Endothelial cell of umbilical vein (primary cell): ENCODE measurements around the gene SPG21. TPM values are rescaled to one million over a fixed set of nuclear protein-coding genes. Genes with fewer than 3 reads are reported as not detected.

Experiments used
- BruUV-seq: library from RNA; stranded (reverse); fragments of 400-500 nt; replicated peaks from 2 replicates; lab custom pipeline; 2021; lab: Mats Ljungman, UMichigan
- CTCF ChIA-PET: fragments of 300-600, 350-600 bp; sonication (Branson Sonifier 250); formaldehyde crosslinking; loops from one replicate; lab custom pipeline; 2021; ENCODE audit warnings: antibody characterized with exemption, inconsistent platforms; lab: Charles Lee
- POLR2A ChIA-PET: fragments of 300-600, 350-600 bp; sonication (Branson Sonifier 250); formaldehyde crosslinking; loops from one replicate; lab custom pipeline; 2021; ENCODE audit warnings: antibody characterized with exemption, inconsistent platforms; lab: Charles Lee
- DNase-seq: peaks from one replicate; pipeline ENCODE4 v3.0.0-alpha.2; 2011; ENCODE audit warnings: low read depth, low spot score
- FAIRE-seq: peaks from 2 replicates; lab custom pipeline; 2011; peaks lifted over from hg19 to GRCh38; lab: Jason Lieb, UNC
- H2AFZ ChIP-seq: 2 replicates; pipeline ENCODE4 v1.6.0; 2012; ENCODE audit warnings: low read depth, low read length, control low read depth, inconsistent platforms
- H3K27ac ChIP-seq: 2 replicates; pipeline ENCODE4 v1.5.1; 2011; ENCODE audit warnings: low read depth, mild to moderate bottlenecking, control low read depth, low read length, moderate library complexity; ENCODE audit not compliant: insufficient read depth
- H3K27me3 ChIP-seq, 2 experiments: 2 replicates each; pipeline versions ENCODE4 v1.6.0 to v1.6.1; 2011; ENCODE audit warnings: low read length in 2 of 2, mixed read lengths in 1 of 2; ENCODE audit not compliant: control insufficient read depth in 2 of 2, insufficient read depth in 2 of 2
- H3K36me3 ChIP-seq, 2 experiments: 2 replicates in 1 of 2; 3 replicates in 1 of 2; pipeline ENCODE4 v1.5.1; 2011; ENCODE audit warnings: low read length in 2 of 2, mild to moderate bottlenecking in 1 of 2, moderate library complexity in 1 of 2; ENCODE audit not compliant: control insufficient read depth in 2 of 2, insufficient read depth in 2 of 2; ENCODE audit errors: extremely low read depth in 1 of 2
- H3K4me1 ChIP-seq: 3 replicates; pipeline ENCODE4 v1.5.1; 2011; ENCODE audit warnings: mild to moderate bottlenecking, low read length; ENCODE audit not compliant: control insufficient read depth, insufficient read depth; ENCODE audit errors: extremely low read depth
- H3K4me2 ChIP-seq: 2 replicates; pipeline ENCODE4 v1.6.1; 2011; ENCODE audit warnings: low read length, control low read depth, mixed read lengths; ENCODE audit not compliant: insufficient read depth
- H3K4me3 ChIP-seq, 3 experiments: fragments of 200-600 bp in 1 of 3; sonication (generic), shearing (Covaris generic) in 1 of 3; replicated peaks in 1 of 3; 2 replicates each; pipeline ENCODE4 v1.5.1; 2011 to 2016; ENCODE audit warnings: control low read depth in 3 of 3, low read length in 3 of 3, mild to moderate bottlenecking in 2 of 3, inconsistent platforms in 1 of 3, low read depth in 1 of 3, moderate library complexity in 1 of 3; ENCODE audit not compliant: insufficient read depth in 1 of 3
- H3K79me2 ChIP-seq: 2 replicates; pipeline ENCODE4 v1.6.0; 2012; ENCODE audit warnings: low read length, inconsistent platforms; ENCODE audit not compliant: control insufficient read depth, insufficient read depth
- H3K9ac ChIP-seq: replicated peaks from 2 replicates; pipeline ENCODE3; 2011; ENCODE audit warnings: low read length, control low read depth; ENCODE audit not compliant: insufficient read depth; ENCODE audit errors: extremely low read depth
- H3K9me1 ChIP-seq: replicated peaks from 3 replicates; pipeline ENCODE4 v1.6.0; 2011; ENCODE audit warnings: mild to moderate bottlenecking, low read length; ENCODE audit not compliant: control insufficient read depth, insufficient read depth; ENCODE audit errors: extremely low read depth
- H3K9me3 ChIP-seq: replicated peaks from 2 replicates; pipeline ENCODE4 v1.5.1; 2012; ENCODE audit warnings: low read length, inconsistent platforms; ENCODE audit not compliant: control insufficient read depth, insufficient read depth
- H4K20me1 ChIP-seq: replicated peaks from 2 replicates; pipeline ENCODE3; 2011; ENCODE audit warnings: mild to moderate bottlenecking, low read length; ENCODE audit not compliant: control insufficient read depth, insufficient read depth; ENCODE audit errors: extremely low read depth
- CTCF ChIP-seq, 2 donors: IDR thresholded peaks; 1 replicate in 1 of 2; 2 replicates in 1 of 2; pipeline ENCODE4 v1.5.1; 2011; ENCODE audit warnings: low read length in 2 of 2, mild to moderate bottlenecking in 2 of 2, moderate library complexity in 2 of 2, control low read depth in 1 of 2, inconsistent platforms in 1 of 2, low read depth in 1 of 2; ENCODE audit not compliant: insufficient read depth in 1 of 2; ENCODE audit errors: extremely low read depth in 1 of 2
- EZH2 ChIP-seq: IDR thresholded peaks from 2 replicates; pipeline ENCODE4 v1.6.1; 2012; ENCODE audit warnings: borderline replicate concordance, low read depth, mild to moderate bottlenecking, moderate library complexity, low read length, inconsistent platforms; ENCODE audit not compliant: severe bottlenecking
- FOS ChIP-seq: IDR thresholded peaks from 2 replicates; pipeline ENCODE4 v1.6.1; 2011; ENCODE audit warnings: mild to moderate bottlenecking, low read length, moderate library complexity, borderline replicate concordance; ENCODE audit not compliant: insufficient read depth
- GATA2 ChIP-seq: IDR thresholded peaks from 2 replicates; pipeline ENCODE4 v1.7.0; 2011; ENCODE audit warnings: low read depth, mild to moderate bottlenecking, moderate library complexity, mixed read lengths, low read length; ENCODE audit not compliant: insufficient read length, insufficient read depth
- JUN ChIP-seq: IDR thresholded peaks from 2 replicates; pipeline ENCODE4 v1.6.1; 2011; ENCODE audit warnings: borderline replicate concordance, low read depth; ENCODE audit not compliant: insufficient read length, insufficient read depth
- MAX ChIP-seq: IDR thresholded peaks from 2 replicates; pipeline ENCODE4 v1.6.1; 2011; ENCODE audit not compliant: insufficient read depth, insufficient read length
- MYC ChIP-seq: IDR thresholded peaks from one replicate; pipeline ENCODE4 v1.6.1; 2011; ENCODE audit warnings: mild to moderate bottlenecking, low read depth, low read length
- POLR2A ChIP-seq: IDR thresholded peaks from 2 replicates; pipeline ENCODE4 v1.6.1; 2012; ENCODE audit warnings: low read depth, mild to moderate bottlenecking, control low read depth, low read length
- POLR2AphosphoS5 ChIP-seq: IDR thresholded peaks from 2 replicates; pipeline ENCODE4 v1.6.1; 2012; ENCODE audit warnings: low read depth, mild to moderate bottlenecking, control low read depth, low read length, moderate library complexity; ENCODE audit not compliant: insufficient read depth
- dilution Hi-C: fragments of 300-500 bp; cut with MboI; formaldehyde crosslinking; loops from one replicate; pipeline ENCODE4 v1.15.0; 2019; ENCODE audit warnings: low sequenced_read_pairs; ENCODE audit not compliant: extremely low pct_ligation_motif_present
- intact Hi-C: fragments of 100-400 bp; cut with micrococcal nuclease; formaldehyde crosslinking; loops from one replicate; pipeline ENCODE4 v1.10.0; 2022
- polyA plus RNA-seq, 4 experiments: library from polyadenylated mRNA; depleted of rRNA in 3 of 4; stranded (reverse) in 3 of 4; unstranded in 1 of 4; fragments of >200 nt; gene quantifications; 2 replicates each; pipeline versions ENCODE4 v1.2.1 to v1.2.3, GENCODE V29; 2011 to 2012; ENCODE audit warnings: missing spikeins in 1 of 4
- total RNA-seq: library from RNA; stranded (reverse); gene quantifications from 2 replicates; pipeline ENCODE4 v1.2.3, GENCODE V29; 2021

Gene SPG21
- total and polyA plus RNA-seq, 2 donors (not counting 3 experiments of a cell fraction or from before 2014, with no cell fraction given) = 70.2 to 82.5 TPM

GRCh38 chr15:64970698-64971097 lies 19.0 kb downstream of the SPG21 start:
- TF ChIP-seq MYC = no peak
- TF ChIP-seq CTCF (IDR thresholded peaks at IDR 0.05; ENCODE audit: extremely low read depth in 1 of 2, insufficient read depth in 1 of 2, low read depth in 1 of 2, low read length in 2 of 2) = no peak
- no peak for TF ChIP-seq MAX
- TF ChIP-seq JUN = no peak
- TF ChIP-seq EZH2 = no peak
- no peak for TF ChIP-seq FOS
- no peak for TF ChIP-seq POLR2AphosphoS5
- TF ChIP-seq GATA2 = no peak
- no peak for TF ChIP-seq POLR2A
- dilution Hi-C loops (no loop called here), intact Hi-C loops (no loop called here)
- Histone ChIP-seq H3K9ac (no peak overlapping the region), H3K4me3 (no peak overlapping the region), H3K4me1 (no peaks in the 10 kb centered on the region), H4K20me1 (no peaks in the 10 kb centered on the region), H3K27ac (no peak overlapping the region), H3K9me1 (no peaks in the 10 kb centered on the region), H3K27me3 (no peaks in the 10 kb centered on the region), H3K36me3 (peaks cover 13 to 20% of the 10 kb centered on the region in 2 experiments), H3K4me2 (no peak overlapping the region), H2AFZ (no peak overlapping the region), H3K79me2 (no peaks in the 10 kb centered on the region), H3K9me3 (no peaks in the 10 kb centered on the region)
- FAIRE-seq = no peak
- BruUV-seq = no TSS peak
- no peak for DNase-seq
- ChIA-PET CTCF (no interaction called here), POLR2A (no interaction called here)
